Sigmoid colon (tissue), 7 donors: ENCODE measurements around the gene COL6A1. TPM values are rescaled to one million over a fixed set of nuclear protein-coding genes. Genes with fewer than 3 reads are reported as not detected.

Experiments
- DNase-seq: peaks from one replicate; pipeline ENCODE4 v3.0.0-alpha.2; 2019
- H3K27ac ChIP-seq, 4 donors: fragments of 200-600 bp; sonication (generic); one replicate each; pipeline ENCODE4 v1.5.1; 2016 to 2019; ENCODE audit warnings: mild to moderate bottlenecking in 1 of 4
- H3K27me3 ChIP-seq, 3 donors: fragments of 200-600 bp; sonication (generic); one replicate each; pipeline ENCODE4 v1.5.1; 2019; ENCODE audit warnings: mild to moderate bottlenecking in 1 of 3
- H3K36me3 ChIP-seq, 4 donors: fragments of 200-600 bp; sonication (generic); one replicate each; pipeline ENCODE4 v1.5.1; 2016 to 2019
- H3K4me1 ChIP-seq, 4 donors: fragments of 200-600 bp; sonication (generic); one replicate each; pipeline ENCODE4 v1.5.1; 2017 to 2019
- H3K4me3 ChIP-seq, 4 donors: fragments of 200-600 bp; sonication (generic); one replicate each; pipeline ENCODE4 v1.5.1; 2017 to 2019; ENCODE audit warnings: mild to moderate bottlenecking in 2 of 4, moderate library complexity in 1 of 4
- H3K9me3 ChIP-seq, 4 donors: fragments of 200-600 bp in 3 of 4; sonication (generic) in 3 of 4; one replicate each; pipeline versions ENCODE4 v1.5.1 to v1.6.1; 2013 to 2019
- CTCF ChIP-seq, 4 experiments: fragments of 450-650 bp in 3 of 4; fragments of 200-600 bp in 1 of 4; IDR thresholded peaks; one replicate each; pipeline ENCODE4 v1.5.1; 2016 to 2019; ENCODE audit warnings: antibody characterized with exemption in 4 of 4, mild to moderate bottlenecking in 3 of 4, moderate library complexity in 2 of 4
- EP300 ChIP-seq, 4 donors: sonication (generic); formaldehyde crosslinking; IDR thresholded peaks; one replicate each; pipeline ENCODE4 v1.6.1; 2017; ENCODE audit warnings: antibody characterized with exemption in 4 of 4
- POLR2A ChIP-seq, 2 donors: fragments of 450-650 bp; IDR thresholded peaks; one replicate each; pipeline ENCODE4 v1.6.1; 2016; ENCODE audit warnings: antibody characterized with exemption in 2 of 2, mild to moderate bottlenecking in 2 of 2, moderate library complexity in 2 of 2
- POLR2AphosphoS5 ChIP-seq, 4 donors: sonication (generic); formaldehyde crosslinking; IDR thresholded peaks; one replicate each; pipeline ENCODE4 v1.6.1; 2017; ENCODE audit warnings: antibody characterized with exemption in 4 of 4
- WGBS, 2 donors: extraction: QIAGEN DNeasy Blood & Tissue Kit; methylation state at CpG; one replicate each; pipeline ENCODE4 v1.1.7; 2013; 5-methylcytosine and 5-hydroxymethylcytosine counted together
- intact Hi-C: fragments of 100-400 bp; cut with DNase I; formaldehyde crosslinking; loops from one replicate; pipeline ENCODE4 v1.15.1; 2023
- polyA plus RNA-seq, 3 donors: library from polyadenylated mRNA; stranded (reverse); fragments of 200-250 nt; gene quantifications; one replicate each; pipeline ENCODE4 v1.2.3, GENCODE V29; 2013
- total RNA-seq, 4 donors: library from RNA; depleted of rRNA; stranded (reverse); fragments of >200 nt; gene quantifications; one replicate each; pipeline ENCODE4 v1.1.0, GENCODE V29; 2016
- donor health status: healthy with polysubstance abuse.
- donor health status: Bipolar disorder and iron deficiency.
- donor health status: healthy.

The COL6A1 gene
- total and polyA plus RNA-seq, 7 donors: 14.3 to 1,755 (median 622) TPM

- Histone ChIP-seq H3K4me3 (no peak overlapping the region), H3K9me3 (no peaks in the 10 kb centered on the region), H3K27me3 (no peaks in the 10 kb centered on the region), H3K27ac (peak overlapping the region; percentile 76 to 86 (median 81)), H3K4me1 (peaks cover 0 to 33% (median 16%) of the 10 kb centered on the region in 4 donors), H3K36me3 (peaks cover 58 to 77% (median 66%) of the 10 kb centered on the region in 4 donors)
- TF ChIP-seq POLR2AphosphoS5 (IDR thresholded peaks at IDR 0.05): peak in 1 of 4 donors; percentile 17
- TF ChIP-seq CTCF (IDR thresholded peaks at IDR 0.05): no peak
- intact Hi-C loops: no loop called here
- WGBS, 2 donors: 90 to 94% methylated on average over 51 of the region's 51 CpGs
- DNase-seq: peak; percentile 69
Measured at GRCh38 chr21:46001821-46002681, 20.5 kb downstream of the COL6A1 start.

- H3K4me3 ChIP-seq: no peak overlapping the region
- TF ChIP-seq POLR2A (IDR thresholded peaks at IDR 0.05) (no peak), EP300 (IDR thresholded peaks at IDR 0.05) (no peak), POLR2AphosphoS5 (IDR thresholded peaks at IDR 0.05) (peak in 2 of 4 donors; percentile 71 to 77), CTCF (IDR thresholded peaks at IDR 0.05) (no peak)
- peaks cover 49 to 68% (median 57%) of the 10 kb centered on the region in 4 donors for H3K36me3 ChIP-seq
- H3K27me3 ChIP-seq: no peaks in the 10 kb centered on the region
- WGBS, 2 donors: 91 to 93% methylated on average over 54 of the region's 54 CpGs
- H3K4me1 ChIP-seq: peaks cover 0 to 33% (median 16%) of the 10 kb centered on the region in 4 donors
- intact Hi-C loops: no loop called here
- peak; percentile 74 for DNase-seq
- H3K27ac ChIP-seq: peak overlapping the region; percentile 76 to 86 (median 81)
- H3K9me3 ChIP-seq: no peaks in the 10 kb centered on the region
Measured at GRCh38 chr21:46002841-46003574, 21.4 kb downstream of the COL6A1 start.

- Histone ChIP-seq H3K27me3 (no peaks in the 10 kb centered on the region), H3K4me3 (no peak overlapping the region), H3K9me3 (no peaks in the 10 kb centered on the region), H3K36me3 (peaks cover 44 to 62% (median 51%) of the 10 kb centered on the region in 4 donors), H3K27ac (peak overlapping the region in 2 of 4 donors; percentile 83 to 86), H3K4me1 (peaks cover 0 to 31% (median 14%) of the 10 kb centered on the region in 4 donors)
- TF ChIP-seq CTCF (IDR thresholded peaks at IDR 0.05) (no peak), EP300 (IDR thresholded peaks at IDR 0.05) (no peak), POLR2AphosphoS5 (IDR thresholded peaks at IDR 0.05) (peak in 3 of 4 donors; percentile 6 to 40 (median 36)), POLR2A (IDR thresholded peaks at IDR 0.05) (no peak)
- peak; percentile 68 for DNase-seq
- intact Hi-C loops: no loop called here
- 92 to 93% methylated on average over 42 of the region's 42 CpGs for WGBS, 2 donors
Measured at GRCh38 chr21:46003575-46004007, 22.0 kb downstream of the COL6A1 start.

- no peaks in the 10 kb centered on the region for H3K27me3 ChIP-seq
- intact Hi-C loops: no loop called here
- H3K4me3 ChIP-seq: no peak overlapping the region
- peaks cover 0 to 24% (median 9%) of the 10 kb centered on the region in 4 donors for H3K4me1 ChIP-seq
- TF ChIP-seq EP300 (IDR thresholded peaks at IDR 0.05) (no peak), POLR2A (IDR thresholded peaks at IDR 0.05) (no peak), POLR2AphosphoS5 (IDR thresholded peaks at IDR 0.05) (peak in 2 of 4 donors; percentile 7 to 30)
- H3K9me3 ChIP-seq: no peaks in the 10 kb centered on the region
- H3K36me3 ChIP-seq: peaks cover 38 to 55% (median 44%) of the 10 kb centered on the region in 4 donors
- peak overlapping the region; percentile 27 to 86 (median 74) for H3K27ac ChIP-seq
- DNase-seq: peak; percentile 71
- WGBS, 2 donors: 79 to 83% methylated on average over 24 of the region's 24 CpGs
Measured at GRCh38 chr21:46004168-46004861, 22.7 kb downstream of the COL6A1 start.
